Measurements from ENCODE around the gene RBM14.
"Not testable (repeated sequence)": the region's sequence is repeated elsewhere in the genome, so short reads cannot be mapped to it uniquely, and the experiment has no call there.

RBM14 gene

DNA sequence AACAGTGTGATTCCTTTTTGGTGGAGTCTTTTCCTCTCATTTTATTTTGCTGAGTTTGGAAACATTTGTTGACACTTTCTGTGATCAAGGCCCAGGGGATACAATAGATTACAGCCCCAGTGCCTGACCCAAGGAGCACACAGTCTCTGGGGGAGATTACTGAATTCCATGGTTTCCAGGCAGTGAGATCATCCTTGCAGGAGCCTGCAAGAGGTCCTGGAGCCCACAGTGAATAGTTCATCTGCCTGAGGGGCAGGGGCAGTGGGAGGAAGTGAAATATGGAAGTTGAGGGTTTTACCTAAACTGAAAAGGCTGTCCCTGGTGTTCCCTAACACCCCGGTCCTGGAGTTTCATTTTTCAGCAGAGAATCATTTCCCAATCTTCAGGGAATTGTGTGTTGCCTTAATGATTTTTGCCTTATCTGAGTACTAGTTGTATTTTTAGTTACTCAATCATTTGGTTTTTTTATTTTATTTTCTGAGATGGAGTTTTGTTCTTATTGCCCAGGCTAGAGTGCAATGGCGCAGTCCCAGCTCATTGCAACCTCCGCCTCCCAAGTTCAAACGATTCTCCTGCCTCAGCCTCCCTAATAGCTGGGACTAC lies 15.7 kb upstream of the RBM14 start:
- peaks cover 19% of the 10 kb centered on the region for H3K4me1 ChIP-seq (ENCODE audit: control insufficient read depth, insufficient read depth, low read length)
- H3K4me3 ChIP-seq (ENCODE audit: low read length): no peak overlapping the region
- no peaks in the 10 kb centered on the region for H3K27me3 ChIP-seq (ENCODE audit: control insufficient read depth, insufficient read depth, low read length)
- no peak overlapping the region for H3K9ac ChIP-seq (ENCODE audit: low read depth, low read length)
- H3K4me2 ChIP-seq (ENCODE audit: low read length): no peak overlapping the region
- H3K9me3 ChIP-seq (replicated peaks; ENCODE audit: low read length): no peaks in the 10 kb centered on the region
- H3K36me3 ChIP-seq (ENCODE audit: insufficient read depth, low read length): peaks cover 33% of the 10 kb centered on the region

DNA sequence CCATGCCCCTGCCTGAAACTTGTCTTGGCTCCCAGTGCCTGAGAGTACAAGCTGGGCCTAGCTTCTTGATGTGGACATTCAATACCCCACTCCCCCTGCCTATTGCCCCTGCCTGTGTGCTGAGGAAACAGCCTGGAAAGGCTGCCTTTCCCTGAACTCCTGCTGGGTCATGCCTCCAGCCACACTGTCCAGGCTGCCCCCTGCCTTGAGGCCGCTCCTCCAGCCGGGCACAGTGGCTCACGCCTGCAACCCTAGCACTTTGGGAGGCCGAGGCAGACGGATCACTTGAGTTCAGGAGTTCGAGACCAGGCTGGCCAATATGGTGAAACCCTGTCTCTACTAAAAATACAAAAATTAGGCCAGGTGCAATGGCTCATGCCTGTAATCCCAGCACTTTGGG lies 13.4 kb upstream of the RBM14 start:
- peaks cover 36% of the 10 kb centered on the region for H3K36me3 ChIP-seq (ENCODE audit: insufficient read depth, low read length)

DNA sequence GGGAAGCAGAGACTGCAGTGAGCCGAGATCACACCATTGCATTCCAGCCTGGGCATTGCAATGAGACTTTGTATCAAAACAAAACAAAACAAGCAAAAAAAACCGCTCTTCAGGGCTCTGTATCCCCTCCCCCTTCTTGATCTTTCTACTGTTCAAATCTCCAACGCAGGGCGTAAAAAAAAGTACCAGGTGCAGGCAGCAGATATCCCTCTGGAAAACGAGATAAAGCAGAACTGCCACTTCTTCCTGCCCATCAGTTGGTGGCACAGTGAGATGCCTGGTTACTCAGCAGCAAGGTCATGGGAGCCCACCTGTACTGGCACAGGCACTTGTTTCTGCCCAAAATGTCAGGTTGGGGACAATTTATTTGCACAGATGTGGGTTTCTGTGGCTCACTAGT lies 12.3 kb upstream of the RBM14 start:
- no peak overlapping the region for H3K4me2 ChIP-seq (ENCODE audit: low read length)
- H3K36me3 ChIP-seq (ENCODE audit: insufficient read depth, low read length): peaks cover 34% of the 10 kb centered on the region
- no peaks in the 10 kb centered on the region for H3K9me3 ChIP-seq (replicated peaks; ENCODE audit: low read length)
- H3K27me3 ChIP-seq (ENCODE audit: control insufficient read depth, insufficient read depth, low read length): no peaks in the 10 kb centered on the region
- no peak overlapping the region for H3K4me3 ChIP-seq (ENCODE audit: low read length)
- peaks cover 40% of the 10 kb centered on the region for H3K4me1 ChIP-seq (ENCODE audit: control insufficient read depth, insufficient read depth, low read length)
- H3K9ac ChIP-seq (ENCODE audit: low read depth, low read length): no peak overlapping the region

More for the DNA sequence above, 13.4 kb upstream of the RBM14 start:
- no peaks in the 10 kb centered on the region for H3K9me3 ChIP-seq (replicated peaks; ENCODE audit: low read length)
- no peak overlapping the region for H3K4me2 ChIP-seq (ENCODE audit: low read length)
- no peak overlapping the region for H3K9ac ChIP-seq (ENCODE audit: low read depth, low read length)
- H3K4me3 ChIP-seq (ENCODE audit: low read length): no peak overlapping the region
- H3K27me3 ChIP-seq (ENCODE audit: control insufficient read depth, insufficient read depth, low read length): no peaks in the 10 kb centered on the region
- peaks cover 37% of the 10 kb centered on the region for H3K4me1 ChIP-seq (ENCODE audit: control insufficient read depth, insufficient read depth, low read length)

DNA sequence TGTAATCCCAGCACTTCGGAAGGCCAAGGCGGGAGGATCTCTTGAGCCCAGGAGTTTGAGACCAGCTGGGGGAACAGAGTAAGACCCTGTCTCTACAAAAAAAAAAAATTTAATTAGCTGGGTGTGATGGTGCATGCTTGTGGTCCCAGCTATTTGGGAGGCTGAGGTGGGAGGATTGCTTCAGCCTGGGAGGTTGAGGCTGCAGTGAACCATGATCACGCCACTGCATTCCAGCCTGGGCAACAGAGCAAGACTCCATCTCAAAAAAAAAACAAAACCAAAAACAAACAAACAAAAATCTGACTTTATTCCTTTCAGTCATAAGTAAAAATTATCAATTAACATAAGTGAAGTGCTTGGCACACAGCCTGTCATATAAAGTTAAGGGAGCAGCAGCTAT lies 9.8 kb upstream of the RBM14 start:
- peak overlapping the region; percentile 43 for H3K4me2 ChIP-seq (ENCODE audit: low read length)
- peaks cover 34% of the 10 kb centered on the region for H3K4me1 ChIP-seq (ENCODE audit: control insufficient read depth, insufficient read depth, low read length)
- not testable (repeated sequence) for H3K4me3 ChIP-seq (ENCODE audit: low read length); H3K27me3 ChIP-seq (ENCODE audit: control insufficient read depth, insufficient read depth, low read length); H3K9me3 ChIP-seq (replicated peaks; ENCODE audit: low read length); H3K9ac ChIP-seq (ENCODE audit: low read depth, low read length)
- peaks cover 17% of the 10 kb centered on the region for H3K36me3 ChIP-seq (ENCODE audit: insufficient read depth, low read length)

DNA sequence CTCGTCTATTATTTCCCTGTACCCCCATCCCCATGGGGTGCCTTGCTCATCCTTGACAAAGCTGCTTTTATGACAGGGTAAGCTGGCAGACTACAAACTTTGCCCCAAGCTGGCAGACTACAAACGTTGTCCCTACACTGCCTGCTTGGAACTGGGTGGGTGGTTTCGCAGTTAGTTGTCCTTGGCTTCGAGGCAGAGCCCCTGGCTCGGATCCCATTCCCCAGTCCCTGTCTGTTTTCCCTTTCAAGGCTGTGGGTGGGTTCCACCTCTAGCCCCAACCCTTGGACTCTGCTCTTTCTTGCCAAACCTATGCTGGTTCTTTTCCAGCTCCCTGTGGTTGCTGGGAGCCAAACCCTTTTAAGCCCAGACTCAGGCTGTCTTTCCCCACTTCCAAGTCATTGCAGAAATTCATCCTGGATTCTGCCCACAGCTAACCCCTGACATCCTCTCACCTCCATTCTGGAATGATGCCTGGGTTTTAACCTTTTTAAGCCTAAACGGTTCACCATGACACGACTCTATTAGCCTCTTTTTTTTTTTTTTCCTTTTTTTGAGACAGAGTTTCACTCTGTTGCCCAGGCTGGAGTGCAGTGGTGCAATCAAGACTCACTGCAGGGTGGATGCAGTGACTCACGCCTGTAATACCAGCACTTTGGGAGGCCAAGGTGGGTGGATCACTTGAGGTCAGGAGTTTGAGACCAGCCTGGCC lies 9.2 kb upstream of the RBM14 start:
- H3K27me3 ChIP-seq (ENCODE audit: control insufficient read depth, insufficient read depth, low read length): no peaks in the 10 kb centered on the region
- H3K36me3 ChIP-seq (ENCODE audit: insufficient read depth, low read length): peaks cover 17% of the 10 kb centered on the region
- H3K9ac ChIP-seq (ENCODE audit: low read depth, low read length): no peak overlapping the region
- H3K4me1 ChIP-seq (ENCODE audit: control insufficient read depth, insufficient read depth, low read length): peaks cover 28% of the 10 kb centered on the region
- no peaks in the 10 kb centered on the region for H3K9me3 ChIP-seq (replicated peaks; ENCODE audit: low read length)
- no peak overlapping the region for H3K4me3 ChIP-seq (ENCODE audit: low read length)
- peak overlapping the region; percentile 43 for H3K4me2 ChIP-seq (ENCODE audit: low read length)

DNA sequence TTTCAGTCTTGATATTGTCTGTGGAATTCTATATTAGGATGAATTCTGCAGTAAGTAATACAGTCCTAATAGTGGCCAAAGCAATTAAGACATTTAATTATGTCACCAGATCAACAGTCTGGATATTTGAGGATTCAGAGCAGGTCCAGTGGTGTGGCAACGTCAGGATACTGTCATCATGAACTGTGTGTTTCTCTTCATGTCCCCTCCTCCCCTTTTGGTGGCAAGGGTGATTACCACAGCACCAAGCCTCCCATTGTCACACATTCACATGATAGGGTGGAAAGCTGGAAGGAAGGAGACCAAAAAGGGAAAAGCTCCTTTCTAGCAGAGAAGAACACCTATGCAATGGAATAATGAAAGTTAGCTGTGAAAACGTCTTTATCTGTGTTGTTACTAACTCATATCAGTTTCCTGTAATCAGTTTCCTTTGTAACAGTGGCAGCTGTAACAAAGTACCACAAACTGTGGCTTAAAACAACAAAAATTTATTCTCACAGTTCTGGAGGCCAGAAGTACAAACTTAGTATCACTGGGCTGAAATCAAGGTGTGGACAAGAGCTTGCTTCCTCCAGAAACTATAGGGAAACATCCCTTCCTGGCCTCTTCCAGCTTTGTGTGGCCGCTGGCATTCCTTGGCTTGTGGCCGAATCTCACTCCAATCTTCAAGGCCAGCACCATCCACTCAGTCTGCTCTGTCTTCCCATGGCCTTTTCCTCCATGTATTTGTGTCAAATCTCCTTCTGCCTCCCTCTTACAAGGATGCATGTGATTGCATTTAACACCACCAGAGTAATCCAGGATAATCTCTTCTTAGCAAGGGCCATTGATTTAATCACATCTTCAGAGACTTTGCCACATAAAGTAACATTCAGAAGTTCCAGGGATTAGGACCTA lies 6.5 kb upstream of the RBM14 start:
- Histone ChIP-seq H3K36me3 (ENCODE audit: insufficient read depth, low read length) (peaks cover 11% of the 10 kb centered on the region), H3K4me3 (ENCODE audit: low read length) (no peak overlapping the region), H3K9me3 (replicated peaks; ENCODE audit: low read length) (no peaks in the 10 kb centered on the region), H3K27me3 (ENCODE audit: control insufficient read depth, insufficient read depth, low read length) (no peaks in the 10 kb centered on the region), H3K4me2 (ENCODE audit: low read length) (no peak overlapping the region), H3K9ac (ENCODE audit: low read depth, low read length) (no peak overlapping the region), H3K4me1 (ENCODE audit: control insufficient read depth, insufficient read depth, low read length) (peaks cover 21% of the 10 kb centered on the region)

DNA sequence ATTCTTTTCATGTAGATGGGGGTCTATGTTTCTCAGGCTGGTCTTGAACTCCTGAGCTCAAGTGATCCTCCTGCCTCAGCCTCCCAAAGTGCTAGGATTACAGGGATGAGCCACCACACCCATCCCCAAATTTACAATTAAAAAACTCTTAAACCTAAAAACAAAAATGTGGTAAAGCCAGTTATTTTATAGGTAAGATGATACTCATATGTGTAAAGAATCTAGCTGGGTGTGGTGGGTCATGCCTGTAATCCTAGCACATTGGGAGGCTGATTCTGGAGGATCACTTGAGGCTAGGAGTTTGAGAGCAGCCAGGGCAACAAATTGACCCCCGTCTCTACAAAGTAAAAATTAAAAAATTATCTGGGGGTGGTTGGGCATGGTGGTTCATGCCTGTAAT lies 4.0 kb upstream of the RBM14 start:
- no peaks in the 10 kb centered on the region for H3K27me3 ChIP-seq (ENCODE audit: control insufficient read depth, insufficient read depth, low read length)

DNA sequence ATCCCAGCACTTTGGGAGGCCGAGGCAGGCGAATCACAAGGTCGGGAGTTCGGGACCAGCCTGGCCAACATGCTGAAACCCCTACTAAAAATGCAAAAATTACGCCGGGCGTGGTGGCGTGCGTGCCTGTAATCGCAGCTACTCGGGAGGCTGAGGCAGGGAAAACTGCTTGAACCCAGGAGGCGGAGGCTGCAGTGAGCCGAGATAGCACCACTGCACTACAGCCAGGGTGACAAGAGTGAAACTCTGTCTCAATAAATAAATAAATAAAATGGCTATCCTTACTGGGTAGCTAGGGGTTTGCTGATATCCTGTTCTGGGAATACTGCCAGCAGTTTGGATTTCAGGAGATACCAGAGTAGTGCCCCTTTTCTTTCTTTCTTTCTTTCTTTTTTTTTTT lies 2.4 kb upstream of the RBM14 start:
- H3K4me1 ChIP-seq (ENCODE audit: control insufficient read depth, insufficient read depth, low read length): peaks cover 13% of the 10 kb centered on the region
- no peaks in the 10 kb centered on the region for H3K9me3 ChIP-seq (replicated peaks; ENCODE audit: low read length)
- H3K9ac ChIP-seq (ENCODE audit: low read depth, low read length): no peak overlapping the region
- H3K27me3 ChIP-seq (ENCODE audit: control insufficient read depth, insufficient read depth, low read length): no peaks in the 10 kb centered on the region
- no peak overlapping the region for H3K4me2 ChIP-seq (ENCODE audit: low read length)
- H3K4me3 ChIP-seq (ENCODE audit: low read length): no peak overlapping the region
- H3K36me3 ChIP-seq (ENCODE audit: insufficient read depth, low read length): peaks cover 11% of the 10 kb centered on the region

More for the DNA sequence above, 4.0 kb upstream of the RBM14 start:
- no peak overlapping the region for H3K9ac ChIP-seq (ENCODE audit: low read depth, low read length)
- H3K4me1 ChIP-seq (ENCODE audit: control insufficient read depth, insufficient read depth, low read length): peaks cover 10% of the 10 kb centered on the region
- H3K9me3 ChIP-seq (replicated peaks; ENCODE audit: low read length): no peaks in the 10 kb centered on the region
- no peaks in the 10 kb centered on the region for H3K36me3 ChIP-seq (ENCODE audit: insufficient read depth, low read length)
- no peak overlapping the region for H3K4me2 ChIP-seq (ENCODE audit: low read length)
- H3K4me3 ChIP-seq (ENCODE audit: low read length): no peak overlapping the region

DNA sequence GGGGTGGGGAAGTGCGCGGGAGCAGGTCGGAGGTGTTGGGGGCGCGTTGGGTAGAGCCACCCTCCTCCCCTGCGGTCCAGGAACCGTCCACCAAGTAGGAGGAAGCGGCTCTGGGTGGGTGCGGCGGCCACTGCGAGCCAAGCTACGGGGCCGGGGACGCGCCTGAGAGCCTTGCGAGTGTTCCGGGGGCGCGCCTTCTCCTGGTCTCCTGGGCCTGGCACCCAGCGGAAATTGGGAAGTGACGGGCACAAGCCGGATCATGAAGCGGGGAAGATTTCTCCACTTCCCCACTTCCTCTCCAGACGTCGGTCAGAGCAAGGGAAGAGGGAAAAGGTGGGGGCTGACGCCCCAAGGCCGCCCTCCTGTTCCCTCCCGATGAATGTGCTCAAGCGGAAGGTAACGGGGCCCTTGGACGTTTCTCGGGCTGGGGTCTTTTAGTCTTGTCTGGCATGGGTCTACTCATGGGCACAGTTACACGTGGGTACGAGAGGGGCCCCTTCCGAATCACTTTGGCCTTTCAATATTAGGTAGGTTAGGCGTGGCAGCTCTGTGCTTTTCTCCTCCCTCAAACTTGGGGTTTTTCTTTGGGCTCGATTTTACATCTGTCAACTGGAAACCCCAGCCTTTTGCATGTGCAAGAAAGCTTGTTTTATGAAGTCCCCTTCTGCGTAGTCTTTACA lies 865 bp downstream of the RBM14 start:
- Histone ChIP-seq H3K4me1 (ENCODE audit: control insufficient read depth, insufficient read depth, low read length) (peaks cover 21% of the 10 kb centered on the region), H3K9ac (ENCODE audit: low read depth, low read length) (peak overlapping the region; percentile 91)

DNA sequence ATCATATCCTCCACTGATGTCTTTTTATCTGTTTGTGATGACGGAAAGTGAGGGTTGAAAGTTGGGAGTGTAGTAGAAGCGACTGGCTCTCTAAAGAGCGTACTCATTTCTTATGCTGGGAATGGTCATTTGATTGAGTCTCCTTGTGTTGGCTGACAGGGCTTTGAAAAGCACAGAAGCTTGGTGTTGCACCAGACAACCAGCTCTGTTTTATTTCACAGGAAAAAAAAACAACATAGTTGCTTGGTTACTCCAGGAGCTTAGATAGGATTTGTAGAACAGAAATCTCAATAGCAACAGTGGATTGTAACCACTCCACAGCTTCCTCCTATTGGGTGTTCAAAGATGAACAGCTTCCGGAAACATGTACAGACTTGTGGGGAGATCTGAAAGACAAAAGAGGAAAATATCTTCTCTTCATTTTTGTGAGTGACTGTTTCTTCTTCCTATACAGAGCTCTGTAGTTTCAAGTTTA lies 2.7 kb downstream of the RBM14 start:
- H3K4me2 ChIP-seq (ENCODE audit: low read length): peak overlapping the region; percentile 75
- peaks cover 38% of the 10 kb centered on the region for H3K36me3 ChIP-seq (ENCODE audit: insufficient read depth, low read length)
- no peaks in the 10 kb centered on the region for H3K9me3 ChIP-seq (replicated peaks; ENCODE audit: low read length)
- H3K9ac ChIP-seq (ENCODE audit: low read depth, low read length): peak overlapping the region; percentile 91
- peaks cover 26% of the 10 kb centered on the region for H3K4me1 ChIP-seq (ENCODE audit: control insufficient read depth, insufficient read depth, low read length)
- H3K4me3 ChIP-seq (ENCODE audit: low read length): peak overlapping the region; percentile 95
- no peaks in the 10 kb centered on the region for H3K27me3 ChIP-seq (ENCODE audit: control insufficient read depth, insufficient read depth, low read length)

More for the DNA sequence above, 865 bp downstream of the RBM14 start:
- Histone ChIP-seq H3K9me3 (replicated peaks; ENCODE audit: low read length) (no peaks in the 10 kb centered on the region), H3K4me3 (ENCODE audit: low read length) (peak overlapping the region; percentile 95), H3K36me3 (ENCODE audit: insufficient read depth, low read length) (peaks cover 20% of the 10 kb centered on the region), H3K4me2 (ENCODE audit: low read length) (peak overlapping the region; percentile 75), H3K27me3 (ENCODE audit: control insufficient read depth, insufficient read depth, low read length) (no peaks in the 10 kb centered on the region)

DNA sequence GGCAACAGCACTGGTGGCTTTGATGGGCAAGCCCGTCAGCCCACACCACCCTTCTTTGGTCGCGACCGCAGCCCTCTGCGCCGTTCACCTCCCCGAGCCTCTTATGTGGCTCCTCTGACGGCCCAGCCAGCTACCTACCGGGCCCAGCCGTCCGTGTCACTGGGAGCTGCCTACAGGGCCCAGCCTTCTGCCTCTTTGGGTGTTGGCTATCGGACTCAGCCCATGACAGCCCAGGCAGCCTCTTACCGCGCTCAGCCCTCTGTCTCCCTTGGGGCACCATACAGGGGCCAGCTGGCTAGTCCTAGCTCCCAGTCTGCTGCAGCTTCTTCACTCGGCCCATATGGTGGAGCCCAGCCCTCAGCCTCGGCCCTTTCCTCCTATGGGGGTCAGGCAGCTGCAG lies 8.0 kb downstream of the RBM14 start:
- H3K4me1 ChIP-seq (ENCODE audit: control insufficient read depth, insufficient read depth, low read length): peaks cover 9% of the 10 kb centered on the region
- H3K27me3 ChIP-seq (ENCODE audit: control insufficient read depth, insufficient read depth, low read length): no peaks in the 10 kb centered on the region
- H3K4me3 ChIP-seq (ENCODE audit: low read length): no peak overlapping the region
- H3K4me2 ChIP-seq (ENCODE audit: low read length): no peak overlapping the region
- no peaks in the 10 kb centered on the region for H3K9me3 ChIP-seq (replicated peaks; ENCODE audit: low read length)
- no peak overlapping the region for H3K9ac ChIP-seq (ENCODE audit: low read depth, low read length)
- peaks cover 77% of the 10 kb centered on the region for H3K36me3 ChIP-seq (ENCODE audit: insufficient read depth, low read length)
